H1 (cell line): ENCODE data around the gene KCND1. TPM values are rescaled to one million over a fixed set of nuclear protein-coding genes. Genes with fewer than 3 reads are reported as not detected.

Experiments used
- CTCF ChIA-PET: fragments of 300-600 bp; sonication (Branson Sonifier 250); formaldehyde crosslinking; loops from one replicate; lab custom pipeline; 2021; ENCODE audit not compliant: partially characterized antibody; lab: Charles Lee
- POLR2A ChIA-PET: fragments of 300-600 bp; sonication (Branson Sonifier 250); formaldehyde crosslinking; loops from one replicate; lab custom pipeline; 2021; ENCODE audit warnings: inconsistent platforms; ENCODE audit not compliant: partially characterized antibody; lab: Charles Lee
- DNase-seq, 2 experiments: peaks; one replicate each; pipeline versions ENCODE4 v3.0.0 to v3.0.0-alpha.2; 2010 to 2022; ENCODE audit warnings: low spot score in 2 of 2, low read depth in 1 of 2, mixed read lengths in 1 of 2
- FAIRE-seq: peaks from 2 replicates; lab custom pipeline; 2011; peaks lifted over from hg19 to GRCh38; lab: Jason Lieb, UNC
- H2AFZ ChIP-seq: 2 replicates; pipeline ENCODE4 v1.8.1; 2012; ENCODE audit warnings: low read length, inconsistent platforms
- H2AK5ac ChIP-seq: 2 replicates; pipeline ENCODE4 v1.6.1; 2013; ENCODE audit warnings: low read depth, low read length
- H2BK120ac ChIP-seq: replicated peaks from 2 replicates; pipeline ENCODE3; 2013; ENCODE audit warnings: low read depth, low read length, inconsistent platforms
- H2BK12ac ChIP-seq: 2 replicates; pipeline ENCODE4 v1.6.1; 2013; ENCODE audit warnings: low read depth, low read length
- H2BK15ac ChIP-seq: 2 replicates; pipeline ENCODE4 v1.6.1; 2013; ENCODE audit warnings: low read length
- H2BK20ac ChIP-seq: 2 replicates; pipeline ENCODE4 v1.6.1; 2013; ENCODE audit warnings: low read length
- H2BK5ac ChIP-seq: 2 replicates; pipeline ENCODE4 v1.6.1; 2013; ENCODE audit warnings: low read depth, low read length
- H3K14ac ChIP-seq: 2 replicates; pipeline ENCODE4 v1.6.1; 2013; ENCODE audit warnings: inconsistent platforms; ENCODE audit not compliant: insufficient read length
- H3K18ac ChIP-seq: 2 replicates; pipeline ENCODE4 v1.6.1; 2013; ENCODE audit warnings: low read length; ENCODE audit errors: extremely low read depth
- H3K23ac ChIP-seq: 2 replicates; pipeline ENCODE4 v1.6.1; 2013; ENCODE audit warnings: inconsistent platforms; ENCODE audit not compliant: insufficient read length
- H3K23me2 ChIP-seq: 2 replicates; pipeline ENCODE4 v1.6.1; 2013; ENCODE audit warnings: low read depth, low read length
- H3K27ac ChIP-seq: 2 replicates; pipeline ENCODE4 v1.6.1; 2011; ENCODE audit warnings: low read depth, low read length, inconsistent platforms
- H3K27me3 ChIP-seq, 4 experiments: replicated peaks in 1 of 4; 1 replicate in 1 of 4; 2 replicates in 3 of 4; pipeline versions ENCODE4 v1.6.1 to v1.8.1; 2011 to 2013; ENCODE audit warnings: low read length in 3 of 4, mild to moderate bottlenecking in 3 of 4, inconsistent platforms in 2 of 4, mixed read lengths in 2 of 4, moderate library complexity in 1 of 4; ENCODE audit not compliant: control insufficient read depth in 3 of 4, insufficient read depth in 3 of 4; ENCODE audit errors: extremely low read depth in 1 of 4
- H3K36me3 ChIP-seq, 4 experiments: 2 replicates each; pipeline versions ENCODE4 v1.6.1 to v1.8.1; 2011 to 2013; ENCODE audit warnings: mild to moderate bottlenecking in 4 of 4, low read length in 3 of 4, moderate library complexity in 2 of 4, control low read depth in 1 of 4, inconsistent platforms in 1 of 4; ENCODE audit not compliant: insufficient read depth in 4 of 4, control insufficient read depth in 2 of 4
- H3K4ac ChIP-seq: replicated peaks from 2 replicates; pipeline ENCODE3; 2013; ENCODE audit warnings: low read length, low read depth, mixed read lengths, inconsistent platforms; ENCODE audit not compliant: insufficient read length
- H3K4me1 ChIP-seq, 4 experiments: replicated peaks in 1 of 4; 1 replicate in 1 of 4; 2 replicates in 3 of 4; pipeline versions ENCODE4 v1.6.1 to v1.8.1; 2011 to 2013; ENCODE audit warnings: low read length in 3 of 4, inconsistent platforms in 2 of 4, mixed read lengths in 1 of 4; ENCODE audit not compliant: insufficient read depth in 4 of 4, control insufficient read depth in 3 of 4
- H3K4me2 ChIP-seq, 2 experiments: 2 replicates each; pipeline versions ENCODE4 v1.6.1 to v1.8.1; 2011 to 2013; ENCODE audit warnings: low read depth in 2 of 2, low read length in 2 of 2, control low read depth in 1 of 2, inconsistent platforms in 1 of 2, mild to moderate bottlenecking in 1 of 2; ENCODE audit not compliant: insufficient read depth in 1 of 2
- H3K4me3 ChIP-seq, 4 experiments: fragments of 200-600, 300-600 bp in 1 of 4; sonication (generic), shearing (Covaris generic), sonication (Bioruptor Twin) in 1 of 4; 2 replicates each; pipeline versions ENCODE4 v1.5.1 to v1.8.1; 2011 to 2016; ENCODE audit warnings: low read length in 4 of 4, low read depth in 3 of 4, control low read depth in 2 of 4, inconsistent platforms in 2 of 4, mild to moderate bottlenecking in 2 of 4, mixed read lengths in 1 of 4, moderate library complexity in 1 of 4; ENCODE audit not compliant: insufficient read depth in 2 of 4; ENCODE audit errors: extremely low read depth in 1 of 4
- H3K56ac ChIP-seq: replicated peaks from 2 replicates; pipeline ENCODE3; 2013; ENCODE audit warnings: low read depth, mild to moderate bottlenecking, mixed read lengths, low read length, inconsistent platforms; ENCODE audit not compliant: insufficient read length
- H3K79me1 ChIP-seq: 2 replicates; pipeline ENCODE4 v1.6.1; 2013; ENCODE audit warnings: low read depth, low read length, control low read depth
- H3K79me2 ChIP-seq, 2 experiments: 2 replicates each; pipeline versions ENCODE4 v1.6.1 to v1.8.1; 2012 to 2013; ENCODE audit warnings: low read length in 2 of 2, mild to moderate bottlenecking in 2 of 2, inconsistent platforms in 1 of 2; ENCODE audit not compliant: insufficient read depth in 2 of 2, control insufficient read depth in 1 of 2
- H3K9ac ChIP-seq, 4 experiments: replicated peaks in 1 of 4; 1 replicate in 1 of 4; 2 replicates in 3 of 4; pipeline versions ENCODE4 v1.6.1 to v1.8.1; 2011 to 2013; ENCODE audit warnings: low read depth in 3 of 4, low read length in 3 of 4, control low read depth in 2 of 4, mild to moderate bottlenecking in 2 of 4, moderate library complexity in 2 of 4, inconsistent platforms in 1 of 4; ENCODE audit errors: extremely low read depth in 1 of 4
- H3K9me3 ChIP-seq, 2 experiments: 2 replicates each; pipeline versions ENCODE4 v1.6.1 to v1.8.1; 2012 to 2013; ENCODE audit warnings: mild to moderate bottlenecking in 2 of 2, moderate library complexity in 2 of 2, control low read depth in 1 of 2, inconsistent platforms in 1 of 2, low read depth in 1 of 2, low read length in 1 of 2, mixed read lengths in 1 of 2; ENCODE audit not compliant: insufficient read depth in 2 of 2
- H4K20me1 ChIP-seq, 2 experiments: replicated peaks in 1 of 2; 2 replicates each; pipeline versions ENCODE3 to v1.8.1; 2011 to 2013; ENCODE audit warnings: inconsistent platforms in 2 of 2, low read length in 2 of 2, mild to moderate bottlenecking in 1 of 2; ENCODE audit not compliant: insufficient read depth in 2 of 2, control insufficient read depth in 1 of 2
- H4K5ac ChIP-seq: 2 replicates; pipeline ENCODE4 v1.6.1; 2013; ENCODE audit warnings: low read length, low read depth, mixed read lengths, inconsistent platforms; ENCODE audit not compliant: insufficient read length
- H4K8ac ChIP-seq: 2 replicates; pipeline ENCODE4 v1.8.0; 2013; ENCODE audit warnings: mild to moderate bottlenecking, moderate library complexity, low read length, inconsistent platforms; ENCODE audit not compliant: insufficient read depth; ENCODE audit errors: extremely low read depth
- H4K91ac ChIP-seq: replicated peaks from 2 replicates; pipeline ENCODE3; 2013; ENCODE audit warnings: low read length, mixed read lengths, inconsistent platforms; ENCODE audit not compliant: insufficient read length
- ASH2L ChIP-seq: fragments of 200-600, 300-600 bp; sonication (generic); IDR thresholded peaks from one replicate; pipeline ENCODE4 v1.7.1; 2017; ENCODE audit warnings: low read length
- GABPA ChIP-seq: IDR thresholded peaks from 2 replicates; pipeline ENCODE4 v1.6.1; 2011; ENCODE audit warnings: mild to moderate bottlenecking, low read length, moderate library complexity, borderline replicate concordance; ENCODE audit not compliant: insufficient read depth
- KDM4A ChIP-seq: IDR thresholded peaks from one replicate; pipeline ENCODE4 v1.7.1; 2012; ENCODE audit warnings: low read depth, mild to moderate bottlenecking, moderate library complexity, low read length, inconsistent platforms; ENCODE audit not compliant: severe bottlenecking
- POLR2A ChIP-seq, 2 experiments: IDR thresholded peaks; 1 replicate in 1 of 2; 2 replicates in 1 of 2; pipeline ENCODE4 v1.6.1; 2011; ENCODE audit warnings: low read depth in 2 of 2, low read length in 2 of 2, mild to moderate bottlenecking in 2 of 2; ENCODE audit errors: control extremely low read depth in 1 of 2
- POLR2AphosphoS5 ChIP-seq: IDR thresholded peaks from 2 replicates; pipeline ENCODE4 v1.6.1; 2011; ENCODE audit warnings: low read depth, low read length
- TAF1 ChIP-seq: IDR thresholded peaks from 2 replicates; pipeline ENCODE4 v1.6.1; 2011; ENCODE audit warnings: mild to moderate bottlenecking, low read depth, low read length
- TCF12 ChIP-seq: IDR thresholded peaks from 2 replicates; pipeline ENCODE4 v1.6.1; 2011; ENCODE audit warnings: low read depth, mild to moderate bottlenecking, low read length
- WGBS, 2 experiments: shearing (Covaris generic) in 1 of 2; methylation state at CpG; one replicate each; pipeline versions ENCODE4 v1.1.6 to v1.1.7; 2013 to 2015; ENCODE audit warnings: low lambda C conversion rate in 2 of 2, mixed read lengths in 2 of 2, inconsistent platforms in 1 of 2, low coverage in 1 of 2, missing lambda C conversion rate in 1 of 2; ENCODE audit not compliant: insufficient replicate concordance in 2 of 2, insufficient coverage in 1 of 2, insufficient read length in 1 of 2; ENCODE audit errors: extremely low coverage in 1 of 2, missing lambda C conversion rate in 1 of 2; 5-methylcytosine and 5-hydroxymethylcytosine counted together
- polyA plus RNA-seq, 7 experiments: library from polyadenylated mRNA; depleted of rRNA in 3 of 7; stranded (reverse) in 5 of 7; unstranded in 2 of 7; fragments of >200 nt in 5 of 7; fragments of 200-250 nt in 2 of 7; gene quantifications; 1 replicate in 5 of 7; 2 replicates in 1 of 7; 4 replicates in 1 of 7; pipeline versions ENCODE4 v1.2.1 to v1.2.3, GENCODE V29; 2011 to 2013; ENCODE audit warnings: missing spikeins in 2 of 7, mixed read lengths in 2 of 7
- total RNA-seq: library from RNA; stranded (reverse); fragmentation: NEBNext Ultra II Directional; extraction: Animal tissue kit (Norgen Biotek cat#: 25700); gene quantifications from 2 replicates; pipeline ENCODE4 v1.2.1, GENCODE V29; 2021

KCND1 gene
- total and polyA plus RNA-seq, 2 of the 8 experiments (the other 6 are each of a cell fraction or from before 2014, with no cell fraction given): 3.1 to 6.8 TPM

- H3K4me2 ChIP-seq: peak within 1 kb of the TSS; percentile 65 to 71
- no peak within 1 kb of the TSS for H2AFZ ChIP-seq
- H3K4me1 ChIP-seq: peaks cover 0 to 4% (median 3%) of the 10 kb centered on the region in 4 experiments; a peak in 5 of 7 replicates
- no peak within 1 kb of the TSS for H3K4ac ChIP-seq
- peaks cover 11 to 38% (median 27%) of the 10 kb centered on the region in 4 experiments; a peak in 7 of 8 replicates for H3K36me3 ChIP-seq
- no peaks in the 10 kb centered on the region; the same call in 1 of the 2 replicates for H3K79me1 ChIP-seq
- H4K5ac ChIP-seq: peak within 1 kb of the TSS; percentile 91
- H4K20me1 ChIP-seq: peaks cover 10 to 14% of the 10 kb centered on the region in 2 experiments
- H3K79me2 ChIP-seq: peaks cover 0 to 34% of the 10 kb centered on the region in 2 experiments; a peak in 2 of 4 replicates
- 1% methylated on average over 27 of the region's 60 CpGs; no CpG with 5 or more reads in 1 of the 2 experiments for WGBS, 2 experiments
- peak within 1 kb of the TSS; percentile 62 to 94 (median 80) for H3K4me3 ChIP-seq
- H3K18ac ChIP-seq: no peak within 1 kb of the TSS; the same call in 1 of the 2 replicates
- no peak within 1 kb of the TSS; the same call in 1 of the 2 replicates for H2BK12ac ChIP-seq
- H3K9me3 ChIP-seq: no peaks in the 10 kb centered on the region; a peak in 1 of 4 replicates
- peak in 1 of 2 experiments; percentile 85 for DNase-seq
- H2BK120ac ChIP-seq: no peak within 1 kb of the TSS
- FAIRE-seq: peak; percentile 88
- H4K91ac ChIP-seq: no peak within 1 kb of the TSS
- ChIA-PET CTCF (interaction anchor here (0.6 to 1.4 kb wide), 4 partner anchors 16 to 129 kb away, joined by 3 to 4 read pairs (median 3); no protein-coding TSS in a partner anchor), POLR2A (interaction anchor here (0.6 to 30.9 kb wide), 24 partner anchors 9 to 276 kb away, joined by 3 to 572 read pairs (median 4); partner anchors contain the start of genes ERAS, KCND1, OTUD5 and PQBP1)
- H3K56ac ChIP-seq: peak within 1 kb of the TSS; percentile 86
- H2AK5ac ChIP-seq: no peak within 1 kb of the TSS
- H2BK5ac ChIP-seq: peak within 1 kb of the TSS; percentile 52; the same call in 1 of the 2 replicates
- H3K23ac ChIP-seq: no peak within 1 kb of the TSS
- H3K23me2 ChIP-seq: no peaks in the 10 kb centered on the region
- H3K14ac ChIP-seq: no peak within 1 kb of the TSS
- H4K8ac ChIP-seq: no peak within 1 kb of the TSS
- H2BK15ac ChIP-seq: no peak within 1 kb of the TSS
- H3K9ac ChIP-seq: peak within 1 kb of the TSS; percentile 59 to 77 (median 61)
- H3K27ac ChIP-seq: peak within 1 kb of the TSS; percentile 75; the same call in 1 of the 2 replicates
- no peak within 1 kb of the TSS for H2BK20ac ChIP-seq
- H3K27me3 ChIP-seq: no peaks in the 10 kb centered on the region
- TF ChIP-seq POLR2AphosphoS5: peak; percentile 84
- peak; percentile 80; the same call in 1 of the 2 replicates for TF ChIP-seq GABPA
- 0 out of 2 replicates have a peak, but pooled peaks have one; percentile 4 for TF ChIP-seq TCF12
- no peak for TF ChIP-seq ASH2L
- TF ChIP-seq POLR2A (IDR thresholded peaks at IDR 0.05; ENCODE audit: control extremely low read depth in 1 of 2, low read depth in 2 of 2, low read length in 2 of 2): no peak
- no peak for TF ChIP-seq KDM4A
- TF ChIP-seq TAF1: 0 out of 2 replicates have a peak, but pooled peaks have one; percentile 14
Observed at GRCh38 chrX:48911412-48912182, 60.0 kb downstream of the KCND1 start, which contains the start of gene SLC35A2. SLC35A2 (minus strand) TSS chrX:48911646; CDS start chrX:48911636, 10 bp downstream.
